ENCODE measurements around the gene TRDMT1.

TRDMT1 gene

DNA sequence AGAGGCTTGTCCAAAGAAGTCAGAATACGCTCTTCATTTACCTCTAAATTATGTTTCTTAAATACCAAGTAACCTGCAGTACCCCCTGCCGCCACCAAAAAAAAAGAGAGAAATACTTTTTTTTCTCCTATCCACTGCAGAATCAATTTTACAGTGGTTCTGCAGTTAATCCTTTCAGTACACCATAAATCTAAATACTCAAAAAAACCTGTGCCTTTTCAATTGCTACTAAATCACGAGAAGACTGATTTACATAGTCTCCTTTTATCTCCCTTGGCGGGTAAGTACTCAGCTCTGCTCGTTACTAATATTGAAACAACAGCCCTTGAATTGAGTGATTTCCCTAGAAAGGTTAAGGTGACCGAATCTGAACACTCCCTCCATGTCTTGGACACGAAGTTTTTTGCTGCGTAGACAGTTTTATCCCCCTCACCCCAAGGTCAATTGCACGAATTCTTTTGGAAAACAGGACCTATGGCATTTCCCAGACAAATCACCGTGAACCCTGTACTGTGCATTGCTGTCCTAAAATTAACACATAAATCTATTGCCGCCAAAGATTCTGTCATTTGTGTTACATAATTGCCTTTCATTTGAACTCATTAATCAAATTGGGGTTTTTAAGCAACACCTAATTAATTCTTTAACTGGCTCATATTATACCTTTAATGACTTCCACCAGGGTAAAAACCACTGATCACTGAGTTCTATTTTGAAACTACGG, 26.1 kb upstream of the TRDMT1 start:
- H3K4me3 ChIP-seq (ENCODE audit: low read length), result peak overlapping the region; percentile 97
- peaks cover 24% of the 10 kb centered on the region for H3K4me1 ChIP-seq (ENCODE audit: insufficient read depth, low read length)
- H3K36me3 ChIP-seq (ENCODE audit: insufficient read depth, low read length), result peaks cover 24% of the 10 kb centered on the region
- peak overlapping the region; percentile 57 for H2AFZ ChIP-seq (ENCODE audit: low read depth, low read length)
- no peaks in the 10 kb centered on the region for H3K9me3 ChIP-seq (ENCODE audit: low read length)
- no peaks in the 10 kb centered on the region for H3K27me3 ChIP-seq (ENCODE audit: insufficient read depth, low read length)

GRCh38 chr10:17226891-17227303, 25.4 kb upstream of the TRDMT1 start:
- peak overlapping the region; percentile 97 for H3K4me3 ChIP-seq (ENCODE audit: low read length)
- H3K27me3 ChIP-seq (ENCODE audit: insufficient read depth, low read length), result no peaks in the 10 kb centered on the region
- peaks cover 18% of the 10 kb centered on the region for H3K36me3 ChIP-seq (ENCODE audit: insufficient read depth, low read length)
- peaks cover 18% of the 10 kb centered on the region for H3K4me1 ChIP-seq (ENCODE audit: insufficient read depth, low read length)
- H2AFZ ChIP-seq (ENCODE audit: low read depth, low read length), result no peak overlapping the region
- H3K9me3 ChIP-seq (ENCODE audit: low read length), result no peaks in the 10 kb centered on the region

- Histone ChIP-seq H3K27me3 (ENCODE audit: insufficient read depth, low read length) (no peaks in the 10 kb centered on the region), H2AFZ (ENCODE audit: low read depth, low read length) (no peak overlapping the region), H3K36me3 (ENCODE audit: insufficient read depth, low read length) (peaks cover 12% of the 10 kb centered on the region), H3K4me1 (ENCODE audit: insufficient read depth, low read length) (peaks cover 15% of the 10 kb centered on the region), H3K9me3 (ENCODE audit: low read length) (no peaks in the 10 kb centered on the region), H3K4me3 (ENCODE audit: low read length) (no peak overlapping the region)
These were observed 24.3 kb upstream of the TRDMT1 start for GRCh38 chr10:17225808-17226207.

DNA sequence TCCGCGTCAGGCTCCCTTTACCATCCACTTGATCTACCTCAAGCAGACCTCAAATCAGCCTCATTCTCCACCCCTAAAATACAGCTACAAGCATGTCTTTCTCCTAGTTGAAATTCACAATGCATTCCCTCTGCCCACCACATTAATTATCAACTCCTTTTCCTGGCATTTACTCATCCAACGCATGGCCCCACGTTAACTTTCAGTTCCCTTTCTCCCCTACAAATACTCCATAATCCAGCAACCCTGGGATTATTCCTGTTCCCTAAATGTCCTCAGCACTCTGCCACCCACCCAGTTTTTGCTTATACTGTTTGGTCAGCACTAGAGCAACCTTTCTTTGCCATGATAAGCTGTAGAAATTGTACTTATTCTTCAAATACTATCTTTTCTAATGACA, 20.9 kb upstream of the TRDMT1 start:
- Histone ChIP-seq H3K36me3 (ENCODE audit: insufficient read depth, low read length) (no peaks in the 10 kb centered on the region), H2AFZ (ENCODE audit: low read depth, low read length) (no peak overlapping the region), H3K4me1 (ENCODE audit: insufficient read depth, low read length) (peaks cover 14% of the 10 kb centered on the region), H3K4me3 (ENCODE audit: low read length) (no peak overlapping the region), H3K9me3 (ENCODE audit: low read length) (no peaks in the 10 kb centered on the region), H3K27me3 (ENCODE audit: insufficient read depth, low read length) (no peaks in the 10 kb centered on the region)

- Histone ChIP-seq H3K4me3 (ENCODE audit: low read length) (no peak overlapping the region), H3K9me3 (ENCODE audit: low read length) (no peaks in the 10 kb centered on the region), H3K27me3 (ENCODE audit: insufficient read depth, low read length) (no peaks in the 10 kb centered on the region), H3K4me1 (ENCODE audit: insufficient read depth, low read length) (peaks cover 8% of the 10 kb centered on the region), H2AFZ (ENCODE audit: low read depth, low read length) (no peak overlapping the region), H3K36me3 (ENCODE audit: insufficient read depth, low read length) (no peaks in the 10 kb centered on the region)
These were observed 19.2 kb upstream of the TRDMT1 start for GRCh38 chr10:17220652-17221100.

- no peak overlapping the region for H3K4me3 ChIP-seq (ENCODE audit: low read length)
- H3K36me3 ChIP-seq (ENCODE audit: insufficient read depth, low read length), result no peaks in the 10 kb centered on the region
- H3K27me3 ChIP-seq (ENCODE audit: insufficient read depth, low read length), result no peaks in the 10 kb centered on the region
These were observed 17.6 kb upstream of the TRDMT1 start for GRCh38 chr10:17219024-17219423.

GRCh38 chr10:17217631-17218232, 16.3 kb upstream of the TRDMT1 start:
- H2AFZ ChIP-seq (ENCODE audit: low read depth, low read length), result no peak overlapping the region
- H3K9me3 ChIP-seq (ENCODE audit: low read length), result no peaks in the 10 kb centered on the region
- no peak overlapping the region for H3K4me3 ChIP-seq (ENCODE audit: low read length)
- H3K27me3 ChIP-seq (ENCODE audit: insufficient read depth, low read length), result no peaks in the 10 kb centered on the region
- H3K36me3 ChIP-seq (ENCODE audit: insufficient read depth, low read length), result no peaks in the 10 kb centered on the region
- peaks cover 12% of the 10 kb centered on the region for H3K4me1 ChIP-seq (ENCODE audit: insufficient read depth, low read length)

More at GRCh38 chr10:17219024-17219423, 17.6 kb upstream of the TRDMT1 start:
- no peak overlapping the region for H2AFZ ChIP-seq (ENCODE audit: low read depth, low read length)
- H3K9me3 ChIP-seq (ENCODE audit: low read length), result no peaks in the 10 kb centered on the region
- H3K4me1 ChIP-seq (ENCODE audit: insufficient read depth, low read length), result peaks cover 12% of the 10 kb centered on the region

DNA sequence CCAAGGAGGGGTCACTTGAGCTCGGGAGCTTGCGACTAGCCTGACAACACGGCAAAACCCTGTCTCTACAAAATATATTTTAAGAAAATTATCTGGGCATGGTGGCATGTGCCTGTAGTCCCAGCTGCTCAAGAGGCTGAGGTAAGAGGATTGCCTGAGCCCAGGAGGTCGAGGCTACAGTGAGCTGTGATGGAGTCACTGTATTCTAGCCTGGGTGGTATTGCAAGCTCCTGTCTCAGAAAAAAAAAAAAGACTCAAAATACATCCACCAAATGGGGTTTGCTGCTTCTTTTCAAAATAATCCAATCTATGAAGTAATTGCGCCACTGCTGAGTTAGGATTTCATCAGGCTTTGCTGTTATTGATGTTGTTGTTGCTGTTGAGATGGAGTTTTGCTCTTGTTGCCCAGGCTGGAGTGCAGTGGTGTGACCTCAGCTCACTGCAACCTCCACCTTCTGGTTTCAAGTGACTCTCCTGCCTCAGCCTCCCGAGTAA, 15.5 kb upstream of the TRDMT1 start:
- H3K36me3 ChIP-seq (ENCODE audit: insufficient read depth, low read length), result no peaks in the 10 kb centered on the region
- no peaks in the 10 kb centered on the region for H3K9me3 ChIP-seq (ENCODE audit: low read length)
- H3K27me3 ChIP-seq (ENCODE audit: insufficient read depth, low read length), result no peaks in the 10 kb centered on the region
- peaks cover 12% of the 10 kb centered on the region for H3K4me1 ChIP-seq (ENCODE audit: insufficient read depth, low read length)
- no peak overlapping the region for H3K4me3 ChIP-seq (ENCODE audit: low read length)
- H2AFZ ChIP-seq (ENCODE audit: low read depth, low read length), result no peak overlapping the region

GRCh38 chr10:17216217-17216900, 14.9 kb upstream of the TRDMT1 start:
- Histone ChIP-seq H3K36me3 (ENCODE audit: insufficient read depth, low read length) (no peaks in the 10 kb centered on the region), H3K27me3 (ENCODE audit: insufficient read depth, low read length) (no peaks in the 10 kb centered on the region), H3K4me1 (ENCODE audit: insufficient read depth, low read length) (peaks cover 12% of the 10 kb centered on the region), H3K4me3 (ENCODE audit: low read length) (no peak overlapping the region), H2AFZ (ENCODE audit: low read depth, low read length) (no peak overlapping the region), H3K9me3 (ENCODE audit: low read length) (no peaks in the 10 kb centered on the region)

DNA sequence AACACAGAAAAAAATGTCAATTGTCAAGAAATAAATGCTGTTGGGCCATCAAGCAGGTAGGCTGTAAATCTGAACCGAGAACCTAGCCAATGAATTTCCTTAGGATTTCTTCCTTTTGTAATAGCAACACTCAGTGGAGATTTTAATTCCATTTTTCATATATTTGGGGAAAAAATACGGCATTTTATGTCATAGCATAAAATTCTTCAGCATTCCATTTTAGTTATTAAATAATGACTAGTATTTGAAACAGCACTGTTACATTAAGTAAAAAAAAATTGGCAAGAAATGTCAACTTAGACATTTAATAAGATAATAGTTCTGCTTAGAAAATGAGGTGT, 14.3 kb upstream of the TRDMT1 start:
- Histone ChIP-seq H3K4me1 (ENCODE audit: insufficient read depth, low read length) (peaks cover 12% of the 10 kb centered on the region), H3K4me3 (ENCODE audit: low read length) (no peak overlapping the region), H3K27me3 (ENCODE audit: insufficient read depth, low read length) (no peaks in the 10 kb centered on the region)

DNA sequence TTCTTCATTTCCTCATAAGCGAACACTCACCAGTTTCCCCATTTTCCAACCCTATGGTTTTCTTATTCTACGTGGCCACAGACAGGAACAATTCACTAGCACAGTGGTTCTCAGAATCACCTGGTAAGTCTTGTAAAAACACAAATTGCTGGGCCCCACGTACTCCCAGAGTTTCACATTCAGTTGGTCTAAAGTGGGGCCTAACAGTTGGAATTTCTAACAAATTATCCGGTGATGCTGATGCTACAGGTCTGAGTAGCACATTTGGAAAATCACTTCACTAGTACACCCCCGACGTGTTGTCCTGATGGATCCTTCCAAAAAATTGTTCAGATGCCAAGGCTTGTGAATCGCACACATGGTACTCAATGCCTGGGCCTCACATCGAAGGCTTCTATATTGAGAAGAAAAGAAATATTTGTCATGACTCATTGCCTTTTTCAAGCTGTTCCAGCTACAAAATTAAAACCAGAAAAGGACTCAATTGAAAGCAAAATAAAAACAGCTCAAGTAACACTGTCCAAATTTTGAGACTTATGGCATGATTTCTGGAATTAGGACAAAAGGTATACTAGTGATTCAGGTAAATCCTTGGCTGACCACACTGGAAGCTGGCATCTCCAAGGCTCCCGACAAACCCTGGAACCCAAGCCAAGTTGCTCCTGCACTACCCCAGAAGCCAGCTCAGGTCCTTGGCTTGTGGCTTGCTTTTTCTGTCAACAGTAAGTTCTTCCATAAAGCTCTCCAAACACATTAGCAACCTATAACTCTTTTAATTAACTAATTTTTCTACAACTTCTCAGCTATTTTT, 13.7 kb upstream of the TRDMT1 start:
- H3K27me3 ChIP-seq (ENCODE audit: insufficient read depth, low read length), result no peaks in the 10 kb centered on the region
- H3K36me3 ChIP-seq (ENCODE audit: insufficient read depth, low read length), result no peaks in the 10 kb centered on the region
- H3K9me3 ChIP-seq (ENCODE audit: low read length), result no peaks in the 10 kb centered on the region
- peak overlapping the region; percentile 11 for H2AFZ ChIP-seq (ENCODE audit: low read depth, low read length)
- no peak overlapping the region for H3K4me3 ChIP-seq (ENCODE audit: low read length)
- peaks cover 16% of the 10 kb centered on the region for H3K4me1 ChIP-seq (ENCODE audit: insufficient read depth, low read length)

More for the DNA sequence above, 14.3 kb upstream of the TRDMT1 start:
- Histone ChIP-seq H2AFZ (ENCODE audit: low read depth, low read length) (no peak overlapping the region), H3K9me3 (ENCODE audit: low read length) (no peaks in the 10 kb centered on the region), H3K36me3 (ENCODE audit: insufficient read depth, low read length) (no peaks in the 10 kb centered on the region)

DNA sequence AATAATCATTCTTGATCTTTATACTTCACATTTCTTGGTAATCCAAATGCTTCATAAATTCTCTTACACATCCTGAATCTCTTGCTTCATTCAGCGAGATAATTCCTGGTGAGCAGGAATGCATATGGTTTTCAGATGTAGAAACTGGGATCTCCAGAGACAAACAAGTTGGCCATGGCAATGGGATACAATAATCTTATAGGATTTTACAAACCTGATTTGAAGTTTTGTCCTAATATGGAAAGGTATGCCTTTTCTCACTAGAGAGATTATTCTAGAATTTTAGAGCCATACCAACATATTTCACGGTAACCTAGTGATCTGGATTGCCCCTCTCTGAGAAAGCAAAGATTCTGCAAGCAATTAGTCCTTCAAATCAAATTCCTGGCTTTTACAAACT, 13.1 kb upstream of the TRDMT1 start:
- no peaks in the 10 kb centered on the region for H3K27me3 ChIP-seq (ENCODE audit: insufficient read depth, low read length)
- peaks cover 21% of the 10 kb centered on the region for H3K4me1 ChIP-seq (ENCODE audit: insufficient read depth, low read length)
- no peaks in the 10 kb centered on the region for H3K9me3 ChIP-seq (ENCODE audit: low read length)
- H3K4me3 ChIP-seq (ENCODE audit: low read length), result no peak overlapping the region
- peak overlapping the region; percentile 11 for H2AFZ ChIP-seq (ENCODE audit: low read depth, low read length)
- no peaks in the 10 kb centered on the region for H3K36me3 ChIP-seq (ENCODE audit: insufficient read depth, low read length)
